A549 (cell line): Measurements from ENCODE around the gene IFNLR1. TPM values are rescaled to one million over a fixed set of nuclear protein-coding genes. Genes with fewer than 3 reads are reported as not detected.

Experiments
- ATAC-seq, 2 experiments: fragments of 200-7000 bp in 1 of 2; fragments of >200 bp in 1 of 2; cut with Nextera tagmentation in 1 of 2; cut with Tn5 transposase in 1 of 2; 3 replicates each; pipeline versions ENCODE4 v1.8.0 to v1.9.1; 2018 to 2020; ENCODE audit warnings: mild to moderate bottlenecking in 1 of 2, moderate library complexity in 1 of 2
- CTCF ChIA-PET: fragments of 300-600 bp; sonication (Branson Sonifier 250); formaldehyde crosslinking; extraction: SDS; loops from one replicate; lab custom pipeline; 2021; ENCODE audit warnings: antibody characterized with exemption, inconsistent platforms; lab: Yijun Ruan, JAX
- POLR2A ChIA-PET: fragments of 350-600 bp; formaldehyde crosslinking; extraction: SDS; loops from one replicate; lab custom pipeline; 2021; ENCODE audit warnings: antibody characterized with exemption, inconsistent platforms; lab: Yijun Ruan, JAX
- DNase-seq, 2 experiments: peaks; one replicate each; pipeline versions ENCODE4 v3.0.0 to v3.0.0-alpha.2; 2011 to 2016; ENCODE audit warnings: low read depth in 1 of 2, low spot score in 1 of 2
- FAIRE-seq: peaks from 2 replicates; lab custom pipeline; 2011; peaks lifted over from hg19 to GRCh38; lab: Jason Lieb, UNC
- H3K27ac ChIP-seq, 2 experiments: fragments of >200 bp; sonication (Bioruptor Twin); formaldehyde crosslinking; 3 replicates each; pipeline ENCODE4 v1.5.1; 2016 to 2017
- H3K4me1 ChIP-seq: fragments of >200 bp; sonication (Bioruptor Twin); formaldehyde crosslinking; 3 replicates; pipeline ENCODE4 v1.6.1; 2016
- H3K4me2 ChIP-seq: fragments of >200 bp; sonication (Bioruptor Twin); formaldehyde crosslinking; 3 replicates; pipeline ENCODE4 v1.6.1; 2016
- H3K4me3 ChIP-seq: fragments of >200 bp; sonication (Bioruptor Twin); formaldehyde crosslinking; 3 replicates; pipeline ENCODE4 v1.5.1; 2016
- H3K9me3 ChIP-seq: fragments of >200 bp; sonication (Bioruptor Twin); formaldehyde crosslinking; 3 replicates; pipeline ENCODE4 v1.6.1; 2016
- ATOH8 ChIP-seq: fragments of 250-450 bp; sonication (Bioruptor Pico); IDR thresholded peaks from 2 replicates; pipeline ENCODE4 v1.5.0; 2020; ENCODE audit warnings: low read depth, mild to moderate bottlenecking, moderate library complexity
- BCL3 ChIP-seq: fragments of >200 bp; sonication (Bioruptor Twin); formaldehyde crosslinking; IDR thresholded peaks from 3 replicates; pipeline ENCODE4 v1.6.1; 2016
- BHLHE40 ChIP-seq: IDR thresholded peaks from 2 replicates; pipeline ENCODE4 v1.6.1; 2012; ENCODE audit warnings: low read depth, low read length, inconsistent platforms
- CBX2 ChIP-seq: fragments of 200-600 bp; sonication (generic); IDR thresholded peaks from 2 replicates; pipeline ENCODE4 v1.6.1; 2016; ENCODE audit warnings: low read depth, mild to moderate bottlenecking, borderline replicate concordance
- CHD2 ChIP-seq: fragments of 150-350 bp; IDR thresholded peaks from 2 replicates; pipeline ENCODE4 v1.6.1; 2014; ENCODE audit warnings: low read length; ENCODE audit not compliant: partially characterized antibody
- EHF ChIP-seq: fragments of 250-450 bp; sonication (Bioruptor Pico); IDR thresholded peaks from 2 replicates; pipeline ENCODE4 v1.5.0; 2020; ENCODE audit warnings: mild to moderate bottlenecking
- EP300 ChIP-seq, 2 experiments: fragments of >200 bp; sonication (Bioruptor Twin); formaldehyde crosslinking; IDR thresholded peaks; 2 replicates in 1 of 2; 3 replicates in 1 of 2; pipeline ENCODE4 v1.6.1; 2016 to 2017
- ESRRA ChIP-seq: fragments of 150-350 bp; IDR thresholded peaks from 2 replicates; pipeline ENCODE4 v1.6.1; 2014; ENCODE audit warnings: mild to moderate bottlenecking, low read length, borderline replicate concordance
- FOXS1 ChIP-seq: fragments of 250-450 bp; sonication (Bioruptor Pico); IDR thresholded peaks from 2 replicates; pipeline ENCODE4 v1.5.0; 2020; ENCODE audit warnings: mild to moderate bottlenecking, moderate library complexity
- HEYL ChIP-seq: fragments of 250-450 bp; sonication (Bioruptor Pico); IDR thresholded peaks from 2 replicates; pipeline ENCODE4 v1.8.0; 2021; ENCODE audit warnings: mild to moderate bottlenecking, moderate library complexity
- HOXA7 ChIP-seq: fragments of 250-450 bp; sonication (Bioruptor Pico); IDR thresholded peaks from 2 replicates; pipeline ENCODE4 v1.5.0; 2020; ENCODE audit warnings: mild to moderate bottlenecking, moderate library complexity
- HOXB13 ChIP-seq: fragments of 250-450 bp; sonication (Bioruptor Pico); IDR thresholded peaks from 2 replicates; pipeline ENCODE4 v1.5.0; 2020; ENCODE audit warnings: low read depth, mild to moderate bottlenecking, moderate library complexity
- JUN ChIP-seq, 2 experiments: fragments of >200 bp; sonication (Bioruptor Twin); formaldehyde crosslinking; IDR thresholded peaks; 2 replicates in 1 of 2; 3 replicates in 1 of 2; pipeline ENCODE4 v1.6.1; 2016 to 2017
- KDM1A ChIP-seq: fragments of 200-600 bp; sonication (generic); IDR thresholded peaks from 2 replicates; pipeline ENCODE4 v1.6.1; 2016; ENCODE audit warnings: low read depth, mild to moderate bottlenecking
- KDM5A ChIP-seq: fragments of 200-600 bp; sonication (generic); IDR thresholded peaks from 2 replicates; pipeline ENCODE4 v1.6.1; 2016; ENCODE audit warnings: antibody characterized with exemption, mild to moderate bottlenecking
- MYC ChIP-seq: IDR thresholded peaks from 2 replicates; pipeline ENCODE4 v1.6.1; 2012; ENCODE audit warnings: mild to moderate bottlenecking, inconsistent platforms, low read length, improper control_type of control experiment, borderline replicate concordance
- NFE2L2 ChIP-seq: fragments of 150-350 bp; conservative IDR thresholded peaks from 2 replicates; pipeline ENCODE4 v1.6.1; 2014; ENCODE audit warnings: low read length
- PHF8 ChIP-seq: fragments of 200-600 bp; sonication (generic); IDR thresholded peaks from 2 replicates; pipeline ENCODE4 v1.6.1; 2016; ENCODE audit warnings: low read depth, mild to moderate bottlenecking, antibody characterized with exemption, moderate library complexity, borderline replicate concordance
- POLR2A ChIP-seq: IDR thresholded peaks from 2 replicates; pipeline ENCODE4 v1.6.1; 2012; ENCODE audit warnings: mild to moderate bottlenecking, low read length
- POLR2AphosphoS2 ChIP-seq: conservative IDR thresholded peaks from 2 replicates; pipeline ENCODE4 v1.6.1; 2012; ENCODE audit warnings: low read length, improper control_type of control experiment, inconsistent platforms
- RARB ChIP-seq: fragments of 250-450 bp; sonication (Bioruptor Pico); IDR thresholded peaks from 2 replicates; pipeline ENCODE4 v1.8.0; 2021; ENCODE audit warnings: mild to moderate bottlenecking, moderate library complexity
- REST ChIP-seq: fragments of 200-600 bp; sonication (generic); IDR thresholded peaks from 2 replicates; pipeline ENCODE4 v1.6.1; 2016; ENCODE audit warnings: antibody characterized with exemption, mild to moderate bottlenecking, moderate library complexity
- TFCP2L1 ChIP-seq: fragments of 250-450 bp; sonication (Bioruptor Pico); IDR thresholded peaks from 2 replicates; pipeline ENCODE4 v1.5.0; 2021; ENCODE audit warnings: mild to moderate bottlenecking
- TP53 ChIP-seq: fragments of 250-450 bp; sonication (Bioruptor Pico); IDR thresholded peaks from 2 replicates; pipeline ENCODE4 v1.5.0; 2021; ENCODE audit warnings: mild to moderate bottlenecking, moderate library complexity
- WGBS: methylation state at CpG from one replicate; pipeline ENCODE4 v1.1.6; 2017; ENCODE audit errors: missing lambda C conversion rate; 5-methylcytosine and 5-hydroxymethylcytosine counted together
- polyA plus RNA-seq, 4 experiments: library from polyadenylated mRNA; depleted of rRNA in 3 of 4; stranded (reverse); fragments of >200 nt; fragmentation: RNase III in 1 of 4; extraction: RNeasy Plus Mini Kit Qiagen cat#74134 plus additional on column Dnase treatment in 1 of 4; gene quantifications; 2 replicates in 3 of 4; 3 replicates in 1 of 4; pipeline ENCODE4 v1.2.3, GENCODE V29; 2011 to 2017
- TF ChIP-seq, protein P1 (sequence below): IDR thresholded peaks from 2 replicates; pipeline ENCODE4 v1.6.1; 2012; ENCODE audit warnings: low read depth, borderline replicate concordance
- TF ChIP-seq, protein P2 (sequence below): fragments of 150-350 bp; IDR thresholded peaks from 2 replicates; pipeline ENCODE4 v1.6.1; 2014; ENCODE audit warnings: low read depth, mild to moderate bottlenecking, low read length
- TF ChIP-seq, protein P3 (sequence below): fragments of >200 bp; sonication (Bioruptor Twin); formaldehyde crosslinking; IDR thresholded peaks from 2 replicates; pipeline ENCODE4 v1.6.1; 2016
- TF ChIP-seq, protein P4 (sequence below): IDR thresholded peaks from 2 replicates; pipeline ENCODE4 v1.6.1; 2012

Gene IFNLR1
- polyA plus RNA-seq, 2 of the 4 experiments (the other 2 are of a cell fraction) = 0.84 to 1.3 TPM

GRCh38 chr1:24147816-24148215 is 39.3 kb downstream of the IFNLR1 start:
- Histone ChIP-seq H3K9me3 (no peaks in the 10 kb centered on the region), H3K27ac (no peak overlapping the region), H3K4me3 (no peak overlapping the region), H3K4me2 (no peak overlapping the region), H3K4me1 (peaks cover 17% of the 10 kb centered on the region)
- FAIRE-seq (no peak), DNase-seq (no peak), ATAC-seq (no peak)
- POLR2A ChIA-PET = interaction anchor here (0.5 kb wide), 1 partner anchor 244 kb away, joined by 5 read pairs; no protein-coding TSS in a partner anchor
- CTCF ChIA-PET = interaction anchor here (0.6 to 1.2 kb wide), 3 partner anchors 52 to 1256 kb away, joined by 3 to 5 read pairs (median 3); no protein-coding TSS in a partner anchor
- WGBS = 87% methylated on average over 2 of the region's 6 CpGs
- no peak for TF ChIP-seq EP300 (IDR thresholded peaks at IDR 0.05)
- no peak for TF ChIP-seq FOXS1 (CRISPR knock-in tag)
- TF ChIP-seq TP53 = no peak
- no peak for TF ChIP-seq RARB (CRISPR knock-in tag)
- TF ChIP-seq TFCP2L1 (CRISPR knock-in tag) = no peak
- TF ChIP-seq, protein P1, sequence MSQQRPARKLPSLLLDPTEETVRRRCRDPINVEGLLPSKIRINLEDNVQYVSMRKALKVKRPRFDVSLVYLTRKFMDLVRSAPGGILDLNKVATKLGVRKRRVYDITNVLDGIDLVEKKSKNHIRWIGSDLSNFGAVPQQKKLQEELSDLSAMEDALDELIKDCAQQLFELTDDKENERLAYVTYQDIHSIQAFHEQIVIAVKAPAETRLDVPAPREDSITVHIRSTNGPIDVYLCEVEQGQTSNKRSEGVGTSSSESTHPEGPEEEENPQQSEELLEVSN = no peak
- TF ChIP-seq JUN (IDR thresholded peaks at IDR 0.05) = no peak
- no peak for TF ChIP-seq HOXA7 (CRISPR knock-in tag)
- no peak for TF ChIP-seq BCL3
- TF ChIP-seq HEYL (CRISPR knock-in tag) = no peak
- TF ChIP-seq POLR2A = no peak
- no peak for TF ChIP-seq CBX2
- TF ChIP-seq, protein P2, sequence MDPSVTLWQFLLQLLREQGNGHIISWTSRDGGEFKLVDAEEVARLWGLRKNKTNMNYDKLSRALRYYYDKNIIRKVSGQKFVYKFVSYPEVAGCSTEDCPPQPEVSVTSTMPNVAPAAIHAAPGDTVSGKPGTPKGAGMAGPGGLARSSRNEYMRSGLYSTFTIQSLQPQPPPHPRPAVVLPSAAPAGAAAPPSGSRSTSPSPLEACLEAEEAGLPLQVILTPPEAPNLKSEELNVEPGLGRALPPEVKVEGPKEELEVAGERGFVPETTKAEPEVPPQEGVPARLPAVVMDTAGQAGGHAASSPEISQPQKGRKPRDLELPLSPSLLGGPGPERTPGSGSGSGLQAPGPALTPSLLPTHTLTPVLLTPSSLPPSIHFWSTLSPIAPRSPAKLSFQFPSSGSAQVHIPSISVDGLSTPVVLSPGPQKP = no peak
- TF ChIP-seq, protein P3, sequence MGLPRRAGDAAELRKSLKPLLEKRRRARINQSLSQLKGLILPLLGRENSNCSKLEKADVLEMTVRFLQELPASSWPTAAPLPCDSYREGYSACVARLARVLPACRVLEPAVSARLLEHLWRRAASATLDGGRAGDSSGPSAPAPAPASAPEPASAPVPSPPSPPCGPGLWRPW = no peak
- no peak for TF ChIP-seq KDM1A
- TF ChIP-seq CHD2 = no peak
- no peak for TF ChIP-seq EHF (CRISPR knock-in tag)
- TF ChIP-seq, protein P4, sequence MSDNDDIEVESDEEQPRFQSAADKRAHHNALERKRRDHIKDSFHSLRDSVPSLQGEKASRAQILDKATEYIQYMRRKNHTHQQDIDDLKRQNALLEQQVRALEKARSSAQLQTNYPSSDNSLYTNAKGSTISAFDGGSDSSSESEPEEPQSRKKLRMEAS = no peak
- no peak for TF ChIP-seq MYC
- TF ChIP-seq ESRRA = no peak

DNA sequence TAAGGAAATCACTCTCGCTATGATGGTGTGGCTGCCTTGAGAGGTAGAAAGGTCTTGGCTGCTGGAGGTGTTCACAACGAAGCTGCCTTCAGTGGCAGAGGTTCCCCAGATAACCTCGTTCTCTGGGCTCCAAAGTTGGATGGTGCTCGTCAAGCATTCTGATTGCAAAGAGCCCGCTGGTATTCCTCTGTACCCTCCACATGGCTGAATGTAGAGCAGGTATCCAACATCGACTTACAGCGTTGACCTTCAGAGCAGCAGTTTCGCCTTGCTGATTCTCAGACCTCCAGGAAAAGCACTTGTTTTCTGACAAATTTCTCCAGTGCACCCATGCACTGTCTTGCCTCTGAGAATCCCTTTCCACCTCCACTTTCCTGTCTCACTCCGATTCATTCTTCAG is 39.9 kb downstream of the IFNLR1 start:
- Histone ChIP-seq H3K27ac (no peak overlapping the region), H3K4me3 (no peak overlapping the region), H3K4me2 (no peak overlapping the region), H3K9me3 (no peaks in the 10 kb centered on the region), H3K4me1 (peaks cover 20% of the 10 kb centered on the region)
- DNase-seq = no peak
- WGBS = 88% methylated on average over 9 of the region's 9 CpGs
- no peak for TF ChIP-seq FOXS1 (CRISPR knock-in tag)
- TF ChIP-seq PHF8 = no peak
- no peak for TF ChIP-seq KDM5A
- TF ChIP-seq NFE2L2 = no peak
- no peak for TF ChIP-seq REST
- no peak for TF ChIP-seq HOXB13 (CRISPR knock-in tag)
- TF ChIP-seq BHLHE40 = no peak
- no peak for TF ChIP-seq POLR2AphosphoS2
- TF ChIP-seq, protein P3 = no peak
- TF ChIP-seq ATOH8 (CRISPR knock-in tag) = no peak
- FAIRE-seq = no peak
- ATAC-seq = no peak
- POLR2A ChIA-PET = no interaction called here
- CTCF ChIA-PET = interaction anchor here (1.2 kb wide), 2 partner anchors 52 to 76 kb away, joined by 3 to 5 read pairs; no protein-coding TSS in a partner anchor
